K562 (cell line): Measurements from ENCODE around the gene RPL18A. TPM values are rescaled to one million over a fixed set of nuclear protein-coding genes. Genes with fewer than 3 reads are reported as not detected.

ENCODE experiments used
- CTCF ChIP-seq, 3 experiments: IDR thresholded peaks in 2 of 3; conservative IDR thresholded peaks in 1 of 3; 2 replicates each; pipeline ENCODE4 v1.5.1; 2011 to 2012; ENCODE audit warnings: low read length in 3 of 3, mild to moderate bottlenecking in 3 of 3, control low read depth in 2 of 3, improper control_type of control experiment in 1 of 3, inconsistent platforms in 1 of 3, low read depth in 1 of 3, mixed read lengths in 1 of 3, moderate library complexity in 1 of 3; ENCODE audit not compliant: insufficient read depth in 2 of 3
- DMBX1 ChIP-seq: fragments of 250-450 bp; sonication (Bioruptor Pico); IDR thresholded peaks from 2 replicates; pipeline ENCODE4 v1.8.0; 2022; ENCODE audit warnings: inconsistent platforms, mild to moderate bottlenecking, moderate library complexity, borderline replicate concordance
- FOXP4 ChIP-seq: sonication (generic); formaldehyde crosslinking; IDR thresholded peaks from 2 replicates; pipeline ENCODE4 v1.8.0; 2022; ENCODE audit warnings: mild to moderate bottlenecking, missing genetic modification reagents, borderline replicate concordance
- KDM5B ChIP-seq: fragments of 200-600 bp; sonication (generic); IDR thresholded peaks from 2 replicates; pipeline ENCODE4 v1.6.1; 2012; ENCODE audit warnings: low read depth, mild to moderate bottlenecking, moderate library complexity, low read length, control low read depth, inconsistent platforms; ENCODE audit not compliant: insufficient replicate concordance
- LCOR ChIP-seq: sonication (generic); formaldehyde crosslinking; IDR thresholded peaks from 2 replicates; pipeline ENCODE4 v1.8.0; 2022; ENCODE audit warnings: mild to moderate bottlenecking, missing genetic modification reagents
- NCOA6 ChIP-seq: fragments of 450-650 bp; IDR thresholded peaks from 2 replicates; pipeline ENCODE4 v1.6.1; 2017; ENCODE audit warnings: mild to moderate bottlenecking
- PYGO2 ChIP-seq: fragments of 450-650 bp; IDR thresholded peaks from 2 replicates; pipeline ENCODE4 v1.6.1; 2016; ENCODE audit warnings: mild to moderate bottlenecking, missing genetic modification characterization, moderate library complexity, missing compliant biosample characterization
- RBM14 ChIP-seq: fragments of 200-400 bp; formaldehyde crosslinking; IDR thresholded peaks from 2 replicates; pipeline ENCODE4 v1.6.1; 2018; ENCODE audit warnings: low read depth, mild to moderate bottlenecking, low read length, moderate library complexity, borderline replicate concordance; ENCODE audit not compliant: insufficient read depth
- TGIF2 ChIP-seq: sonication (generic); formaldehyde crosslinking; IDR thresholded peaks from 2 replicates; pipeline ENCODE4 v1.8.1; 2022; ENCODE audit warnings: mild to moderate bottlenecking, missing genetic modification reagents, moderate library complexity
- ZBTB40 ChIP-seq, 2 experiments: fragments of 450-650 bp in 1 of 2; sonication (generic) in 1 of 2; formaldehyde crosslinking in 1 of 2; IDR thresholded peaks; 2 replicates each; pipeline versions ENCODE4 v1.7.1 to v1.9.0; 2016 to 2022; ENCODE audit warnings: inconsistent platforms in 1 of 2, mild to moderate bottlenecking in 1 of 2, missing genetic modification reagents in 1 of 2
- ZNF707 ChIP-seq: fragments of 250-450 bp; sonication (Bioruptor Pico); conservative IDR thresholded peaks from 2 replicates; pipeline ENCODE4 v1.8.0; 2022; ENCODE audit warnings: inconsistent platforms, mild to moderate bottlenecking, moderate library complexity
- polyA plus RNA-seq, 8 experiments: library from polyadenylated mRNA; depleted of rRNA in 4 of 8; stranded (reverse) in 5 of 8; unstranded in 3 of 8; fragments of >200 nt; fragmentation: Nextera tagmentation in 2 of 8; fragmentation: Illumina TruSeq in 1 of 8; extraction: Ambion mirVana in 2 of 8; extraction: Trizol in 1 of 8; gene quantifications; 2 replicates each; pipeline versions ENCODE4 v1.2.1 to v1.2.3, GENCODE V29; 2011 to 2014; ENCODE audit warnings: inconsistent platforms in 1 of 8, missing spikeins in 1 of 8
- total RNA-seq, 7 experiments: library from RNA; depleted of rRNA in 6 of 7; stranded (reverse); fragments of >200 nt in 6 of 7; fragmentation: Illumina TruSeq in 2 of 7; extraction: Trizol in 2 of 7; gene quantifications; 2 replicates each; pipeline versions ENCODE4 v1.2.1 to v1.2.3, GENCODE V29; 2011 to 2021; ENCODE audit warnings: low replicate concordance in 1 of 7

Gene RPL18A
- total and polyA plus RNA-seq, 9 of the 15 experiments (the other 6 are each of a cell fraction or from before 2014, with no cell fraction given) = 626 to 2,882 (median 1,895) TPM

- peak; percentile 42; the same call in 1 of the 2 replicates for TF ChIP-seq FOXP4 (CRISPR knock-in tag)
- TF ChIP-seq ZBTB40 (IDR thresholded peaks at IDR 0.05) = peak; percentile 98
- no peak for TF ChIP-seq ZBTB40 (CRISPR knock-in tag; IDR thresholded peaks at IDR 0.05)
- TF ChIP-seq CTCF (IDR thresholded peaks at IDR 0.05 in 2 of 3, conservative IDR thresholded peaks at IDR 0.05 in 1 of 3; ENCODE audit: insufficient read depth in 2 of 3, low read depth in 1 of 3, low read length in 3 of 3) = peak; percentile 91 to 98 (median 94)
- TF ChIP-seq NCOA6 = no peak
- TF ChIP-seq TGIF2 (CRISPR knock-in tag) = peak; percentile 31; the same call in 1 of the 2 replicates
- no peak for TF ChIP-seq PYGO2
- TF ChIP-seq KDM5B = peak; percentile 88
- TF ChIP-seq DMBX1 (CRISPR knock-in tag) = peak; percentile 46; the same call in 1 of the 2 replicates
- peak; percentile 80 for TF ChIP-seq LCOR
- TF ChIP-seq RBM14 = peak; percentile 71; the same call in 1 of the 2 replicates
- no peak for TF ChIP-seq ZNF707 (CRISPR knock-in tag)
Measured at GRCh38 chr19:17859533-17860330, at the start of gene RPL18A (continued).
